Chondrocyte (in vitro differentiated cells): ENCODE measurements around the gene TRIM65. TPM values are rescaled to one million over a fixed set of nuclear protein-coding genes. Genes with fewer than 3 reads are reported as not detected.
"Not testable (repeated sequence)": the region's sequence is repeated elsewhere in the genome, so short reads cannot be mapped to it uniquely, and the experiment has no call there.

Source experiments
- DNase-seq: peaks from one replicate; pipeline ENCODE4 v3.0.0; 2021; ENCODE audit warnings: mixed read lengths, low spot score
- H3K27ac Mint-ChIP-seq: one replicate; pipeline ENCODE4 v1.8.0; 2021; ENCODE audit warnings: mild to moderate bottlenecking, moderate library complexity, mixed read lengths; ENCODE audit not compliant: unreplicated experiment
- H3K27me3 Mint-ChIP-seq: 2 replicates; pipeline ENCODE4 v1.8.0; 2021; ENCODE audit warnings: low read depth, mixed read lengths
- H3K36me3 Mint-ChIP-seq: 2 replicates; pipeline ENCODE4 v1.8.0; 2021; ENCODE audit warnings: low read depth, mixed read lengths
- H3K4me1 Mint-ChIP-seq: 2 replicates; pipeline ENCODE4 v1.8.0; 2021; ENCODE audit warnings: low read depth, mild to moderate bottlenecking, mixed read lengths
- H3K4me3 Mint-ChIP-seq: one replicate; pipeline ENCODE4 v1.8.0; 2021; ENCODE audit warnings: mild to moderate bottlenecking, moderate library complexity, mixed read lengths; ENCODE audit not compliant: unreplicated experiment
- H3K9me3 Mint-ChIP-seq: 2 replicates; pipeline ENCODE4 v1.8.0; 2021; ENCODE audit warnings: low read depth, mixed read lengths
- total RNA-seq: library from RNA; stranded (reverse); gene quantifications from 3 replicates; pipeline ENCODE4 v1.2.1, GENCODE V29; 2021
- TF ChIP-seq, protein P1 (sequence below): fragments of 200-600 bp; sonication (generic); IDR thresholded peaks from 2 replicates; pipeline ENCODE4 v1.5.0; 2021; ENCODE audit warnings: antibody characterized with exemption, mild to moderate bottlenecking, moderate library complexity

The TRIM65 gene
- total RNA-seq, 1 donor from 2014 or later: 27.1 TPM

DNA sequence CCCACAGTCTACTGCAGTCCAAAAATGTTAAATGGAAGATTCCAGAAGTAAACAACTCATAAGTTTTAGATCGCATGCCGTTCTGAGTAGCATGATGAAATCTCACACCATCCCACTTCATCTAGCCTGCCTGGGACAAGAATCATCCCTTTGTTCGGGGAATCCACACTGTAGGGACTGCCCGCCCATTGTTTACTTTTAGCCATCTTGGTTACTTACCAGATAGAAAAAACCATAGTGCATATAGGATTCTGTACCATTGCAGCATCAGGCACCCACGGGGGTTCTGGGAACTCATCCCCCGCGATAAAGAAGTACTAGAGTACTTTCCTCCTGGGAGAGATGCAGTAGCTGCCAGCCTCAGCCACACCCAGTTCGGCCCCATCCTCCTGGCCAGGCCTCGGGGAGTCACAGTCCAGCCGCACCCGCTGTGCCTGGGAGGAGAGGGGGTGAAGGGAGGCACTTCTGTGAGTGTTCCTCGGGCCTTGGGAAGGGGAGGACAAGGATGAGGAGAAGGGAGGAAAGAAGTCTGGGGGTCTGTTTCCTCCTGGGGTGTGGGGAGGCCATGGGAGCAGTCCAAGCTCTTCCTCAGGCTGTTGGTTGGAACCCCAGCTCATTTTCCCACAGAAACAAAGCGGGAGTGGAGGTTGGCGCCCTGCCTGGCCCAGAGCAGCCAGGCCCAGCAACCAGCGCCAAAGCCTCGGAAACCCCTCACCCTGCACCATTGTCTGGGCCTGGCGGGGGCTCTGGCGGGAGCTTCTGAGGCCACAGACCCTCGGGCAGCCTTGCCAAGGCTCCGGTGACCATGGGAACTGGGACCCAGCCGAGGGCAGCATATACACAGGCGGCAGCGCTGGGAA is 27.2 kb downstream of the TRIM65 start:
- DNase-seq: no peak
- Mint-ChIP-seq H3K27me3 (no peaks in the 10 kb centered on the region), H3K27ac (peak overlapping the region; percentile 83), H3K9me3 (no peaks in the 10 kb centered on the region), H3K36me3 (peaks cover 3% of the 10 kb centered on the region), H3K4me3 (no peak overlapping the region), H3K4me1 (peaks cover 55% of the 10 kb centered on the region)
- TF ChIP-seq, protein P1, sequence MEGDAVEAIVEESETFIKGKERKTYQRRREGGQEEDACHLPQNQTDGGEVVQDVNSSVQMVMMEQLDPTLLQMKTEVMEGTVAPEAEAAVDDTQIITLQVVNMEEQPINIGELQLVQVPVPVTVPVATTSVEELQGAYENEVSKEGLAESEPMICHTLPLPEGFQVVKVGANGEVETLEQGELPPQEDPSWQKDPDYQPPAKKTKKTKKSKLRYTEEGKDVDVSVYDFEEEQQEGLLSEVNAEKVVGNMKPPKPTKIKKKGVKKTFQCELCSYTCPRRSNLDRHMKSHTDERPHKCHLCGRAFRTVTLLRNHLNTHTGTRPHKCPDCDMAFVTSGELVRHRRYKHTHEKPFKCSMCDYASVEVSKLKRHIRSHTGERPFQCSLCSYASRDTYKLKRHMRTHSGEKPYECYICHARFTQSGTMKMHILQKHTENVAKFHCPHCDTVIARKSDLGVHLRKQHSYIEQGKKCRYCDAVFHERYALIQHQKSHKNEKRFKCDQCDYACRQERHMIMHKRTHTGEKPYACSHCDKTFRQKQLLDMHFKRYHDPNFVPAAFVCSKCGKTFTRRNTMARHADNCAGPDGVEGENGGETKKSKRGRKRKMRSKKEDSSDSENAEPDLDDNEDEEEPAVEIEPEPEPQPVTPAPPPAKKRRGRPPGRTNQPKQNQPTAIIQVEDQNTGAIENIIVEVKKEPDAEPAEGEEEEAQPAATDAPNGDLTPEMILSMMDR: no peak

DNA sequence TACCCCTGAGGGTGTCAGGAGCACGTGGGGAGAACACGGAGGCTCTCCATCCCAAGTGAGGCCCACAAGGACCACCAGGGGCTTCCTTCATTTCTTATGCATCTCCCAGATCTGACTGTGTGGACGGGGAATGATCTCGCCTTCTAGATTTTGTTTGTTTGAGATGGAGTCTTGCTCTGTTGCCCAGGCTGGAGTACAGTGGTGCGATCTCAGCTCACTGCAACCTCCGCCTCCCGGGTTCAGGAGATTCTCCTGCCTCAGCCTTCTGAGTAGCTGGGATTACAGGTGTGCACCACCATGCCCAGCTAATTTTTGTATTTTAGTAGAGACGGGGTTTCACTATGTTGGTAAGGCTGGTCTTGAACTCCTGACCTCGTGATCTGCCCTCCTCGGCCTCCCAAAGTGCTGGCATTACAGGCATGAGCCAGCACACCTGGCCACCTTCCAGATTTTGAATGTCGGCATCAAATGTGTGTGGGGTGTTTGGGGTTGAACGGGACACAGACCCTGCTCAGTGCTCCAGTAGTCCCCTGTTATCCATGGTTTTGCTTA is 27.9 kb downstream of the TRIM65 start:
- not testable (repeated sequence) for H3K4me3 Mint-ChIP-seq, H3K36me3 Mint-ChIP-seq, H3K9me3 Mint-ChIP-seq, DNase-seq, H3K27me3 Mint-ChIP-seq
- peaks cover 55% of the 10 kb centered on the region for H3K4me1 Mint-ChIP-seq
- H3K27ac Mint-ChIP-seq: peak overlapping the region; percentile 83

DNA sequence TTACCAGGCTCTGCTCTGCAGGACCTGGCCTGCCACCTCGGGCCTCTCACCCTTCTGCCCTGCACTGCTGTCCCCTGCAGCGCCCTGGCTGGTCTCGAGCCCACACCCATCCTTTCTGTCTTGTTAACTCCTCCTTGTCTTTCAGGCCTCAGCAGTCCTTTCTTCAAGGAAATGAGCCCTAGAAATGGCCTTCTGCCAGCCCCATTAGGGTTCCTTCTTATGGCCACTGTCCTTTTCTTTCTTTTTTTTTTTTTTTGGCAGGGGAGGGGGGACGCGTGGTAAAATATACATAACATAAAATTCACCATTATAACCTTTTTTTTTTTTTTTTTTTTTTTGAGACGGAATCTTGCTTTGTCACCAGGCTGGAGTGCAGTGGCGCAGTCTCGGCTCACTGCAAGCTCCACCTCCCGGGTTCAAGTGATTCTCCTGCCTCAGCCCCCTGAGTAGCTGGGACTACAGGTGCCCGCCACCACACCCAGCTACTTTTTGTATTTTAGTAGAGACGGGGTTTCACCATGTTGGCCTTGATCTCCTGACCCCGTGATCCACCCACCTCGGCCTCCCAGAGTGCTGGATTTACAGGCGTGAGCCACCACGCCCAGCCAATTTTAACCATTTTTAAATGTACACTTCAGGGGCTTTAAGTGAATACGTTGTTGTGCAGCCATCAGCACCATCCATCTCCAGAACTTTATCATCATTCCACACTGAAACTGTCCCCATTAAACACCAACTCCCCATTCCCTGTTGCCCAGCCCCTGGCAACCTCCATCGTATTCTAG is 31.2 kb downstream of the TRIM65 start:
- not testable (repeated sequence) for H3K27ac Mint-ChIP-seq, H3K27me3 Mint-ChIP-seq, DNase-seq, H3K9me3 Mint-ChIP-seq, H3K4me3 Mint-ChIP-seq, H3K36me3 Mint-ChIP-seq
- H3K4me1 Mint-ChIP-seq: peaks cover 35% of the 10 kb centered on the region

DNA sequence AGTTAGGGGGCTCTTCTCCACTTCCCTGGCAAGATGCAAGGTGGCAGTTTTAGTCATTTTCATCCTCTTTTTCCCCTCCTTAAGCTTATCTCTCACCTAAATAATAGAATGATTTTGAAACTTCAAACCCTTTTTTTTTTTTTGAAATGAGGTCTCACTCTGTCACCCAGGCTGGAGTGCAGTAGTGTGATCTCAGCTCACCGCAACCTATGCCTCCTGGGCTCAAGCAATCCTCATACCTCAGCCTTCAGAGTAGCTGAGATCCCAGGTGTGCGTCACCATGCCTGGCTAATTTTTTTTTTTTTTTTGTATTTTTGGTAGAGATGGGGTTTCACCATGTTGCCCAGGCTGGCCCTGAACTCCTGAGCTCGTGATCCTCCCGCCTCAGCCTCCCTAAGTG is 31.9 kb downstream of the TRIM65 start:
- not testable (repeated sequence) for H3K27me3 Mint-ChIP-seq, H3K9me3 Mint-ChIP-seq, DNase-seq, H3K36me3 Mint-ChIP-seq, H3K4me3 Mint-ChIP-seq
- H3K4me1 Mint-ChIP-seq: peaks cover 29% of the 10 kb centered on the region
- H3K27ac Mint-ChIP-seq: peak overlapping the region; percentile 78

DNA sequence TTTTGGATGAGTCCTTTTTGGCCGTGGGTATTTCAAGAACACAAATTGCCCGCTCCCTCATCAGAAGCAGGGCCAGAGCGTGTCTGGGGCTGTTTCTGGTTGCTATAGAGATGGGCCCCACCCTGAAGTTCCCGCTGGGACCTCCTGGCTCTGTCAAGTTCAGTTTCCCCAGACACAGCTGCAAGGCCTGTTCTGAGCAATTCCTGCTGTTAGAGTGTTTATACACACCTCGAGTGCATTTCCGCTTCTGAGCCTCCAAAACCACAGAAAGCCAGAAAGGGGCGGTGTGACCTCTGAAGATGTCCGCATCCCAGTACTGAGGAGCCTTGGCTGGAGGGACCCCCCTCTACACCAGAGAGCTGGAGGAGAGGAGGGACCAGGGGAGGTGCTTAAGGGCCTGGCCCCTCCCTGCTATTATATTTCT is 32.3 kb downstream of the TRIM65 start:
- Mint-ChIP-seq H3K36me3 (no peaks in the 10 kb centered on the region), H3K27ac (peak overlapping the region; percentile 78), H3K27me3 (no peaks in the 10 kb centered on the region), H3K9me3 (no peaks in the 10 kb centered on the region), H3K4me3 (peak overlapping the region; percentile 6), H3K4me1 (peaks cover 25% of the 10 kb centered on the region)
- DNase-seq: no peak
- TF ChIP-seq, protein P1: no peak

DNA sequence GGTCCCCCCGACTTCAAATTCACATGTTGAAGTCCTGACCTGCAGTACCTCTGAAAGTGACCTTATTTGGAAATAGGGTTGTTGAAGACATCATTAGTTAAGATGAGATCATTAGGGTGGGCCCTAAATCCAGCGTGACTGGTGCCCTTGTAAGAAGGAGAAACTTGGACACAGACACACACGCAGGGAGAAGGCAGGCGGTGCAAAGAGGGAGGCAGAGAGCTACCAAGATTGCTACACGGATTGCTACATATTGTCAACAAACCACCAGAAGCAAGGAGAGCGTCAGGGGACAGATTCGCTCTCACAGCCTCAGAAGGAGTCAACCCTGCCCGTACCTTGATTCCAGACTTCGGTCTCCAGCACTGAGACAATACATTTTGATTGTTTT is 34.8 kb downstream of the TRIM65 start:
- no peaks in the 10 kb centered on the region for H3K36me3 Mint-ChIP-seq

DNA sequence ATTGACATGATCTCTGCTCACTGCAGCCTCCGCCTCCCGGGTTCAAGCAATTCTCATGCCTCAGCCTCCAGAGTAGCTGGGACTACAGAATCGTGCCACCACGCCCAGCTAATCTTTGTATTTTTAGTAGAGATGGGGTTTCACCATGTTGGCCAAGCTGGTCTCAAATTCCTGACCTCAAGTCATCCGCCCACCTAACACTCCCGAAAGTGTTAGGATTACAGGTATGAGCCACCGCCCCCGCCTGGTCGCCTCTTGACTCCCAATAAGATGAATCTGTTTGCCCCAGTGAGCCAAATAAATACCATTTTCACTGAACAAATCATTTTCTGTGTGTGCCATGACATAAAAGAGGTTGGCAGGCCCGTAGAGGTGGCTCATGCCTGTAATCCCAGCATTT is 37.4 kb downstream of the TRIM65 start:
- not testable (repeated sequence) for H3K27ac Mint-ChIP-seq, H3K36me3 Mint-ChIP-seq, H3K4me3 Mint-ChIP-seq, H3K27me3 Mint-ChIP-seq, H3K9me3 Mint-ChIP-seq, DNase-seq
- H3K4me1 Mint-ChIP-seq: peaks cover 20% of the 10 kb centered on the region

More for the DNA sequence above, 34.8 kb downstream of the TRIM65 start:
- H3K9me3 Mint-ChIP-seq: no peaks in the 10 kb centered on the region
- no peak for DNase-seq
- no peaks in the 10 kb centered on the region for H3K27me3 Mint-ChIP-seq
- TF ChIP-seq, protein P1: no peak
- no peak overlapping the region for H3K4me3 Mint-ChIP-seq
- H3K4me1 Mint-ChIP-seq: peaks cover 23% of the 10 kb centered on the region
- H3K27ac Mint-ChIP-seq: no peak overlapping the region
